Hematopoietic multipotent progenitor cell treated with erythropoietin and hydrocortisone succinate and interleukin-3 and kit ligand, for 6 days (in vitro differentiated cells): Measurements from ENCODE around the gene ERFE.

Experiments
- DNase-seq: peaks from one replicate; pipeline ENCODE4 v3.0.0-alpha.2; 2015

ERFE gene

DNA sequence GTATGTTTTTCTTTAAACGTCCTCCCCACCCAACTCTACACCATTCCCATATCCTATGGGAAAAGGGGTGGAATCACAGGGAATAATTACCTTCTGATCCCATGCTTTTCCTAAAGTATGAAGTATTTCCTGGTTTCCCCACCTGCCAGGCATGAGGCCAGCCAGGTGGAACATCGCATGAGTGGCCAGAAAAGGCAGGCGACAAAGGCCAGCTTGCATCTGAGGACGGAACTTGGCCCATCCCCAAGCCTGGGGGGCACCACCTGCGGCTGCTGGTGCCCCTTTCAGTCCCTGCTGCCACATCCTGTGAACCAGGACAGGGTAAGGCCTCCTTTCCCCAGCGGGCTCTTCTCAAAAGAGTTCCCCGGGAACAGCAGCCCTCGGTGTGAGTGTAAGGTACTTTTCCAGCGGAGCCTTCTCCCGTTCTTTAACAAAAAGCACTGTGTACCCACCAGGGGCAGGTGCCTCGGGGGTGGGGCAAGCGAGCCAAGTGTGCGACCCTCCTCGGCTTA lies 1.2 kb upstream of the ERFE start:
- no peak for DNase-seq

DNA sequence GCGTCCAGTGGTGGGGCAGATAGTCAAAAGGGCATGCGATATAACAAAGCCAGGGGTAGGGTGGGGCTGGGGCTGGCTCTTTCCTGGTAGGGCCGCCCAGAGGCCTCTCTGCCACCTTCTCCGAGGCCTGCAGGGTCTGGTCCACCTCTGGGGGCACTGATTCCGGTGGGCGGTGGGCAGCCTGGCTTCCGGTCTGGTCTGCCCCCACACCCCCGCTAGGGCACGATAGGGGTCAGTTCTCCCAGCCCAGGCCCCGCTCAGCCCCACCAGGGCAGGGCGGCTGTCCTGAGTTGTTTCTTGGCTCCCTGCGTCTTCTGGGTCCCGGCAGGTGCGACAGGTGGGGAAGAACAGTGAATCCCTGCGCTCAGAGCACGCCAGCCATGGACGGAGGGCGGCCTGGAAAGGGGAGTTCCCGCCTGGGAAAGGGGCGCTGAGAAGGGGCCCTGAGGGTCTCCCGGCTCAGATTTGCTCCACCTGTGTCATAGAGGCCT lies 707 bp upstream of the ERFE start:
- DNase-seq: no peak

DNA sequence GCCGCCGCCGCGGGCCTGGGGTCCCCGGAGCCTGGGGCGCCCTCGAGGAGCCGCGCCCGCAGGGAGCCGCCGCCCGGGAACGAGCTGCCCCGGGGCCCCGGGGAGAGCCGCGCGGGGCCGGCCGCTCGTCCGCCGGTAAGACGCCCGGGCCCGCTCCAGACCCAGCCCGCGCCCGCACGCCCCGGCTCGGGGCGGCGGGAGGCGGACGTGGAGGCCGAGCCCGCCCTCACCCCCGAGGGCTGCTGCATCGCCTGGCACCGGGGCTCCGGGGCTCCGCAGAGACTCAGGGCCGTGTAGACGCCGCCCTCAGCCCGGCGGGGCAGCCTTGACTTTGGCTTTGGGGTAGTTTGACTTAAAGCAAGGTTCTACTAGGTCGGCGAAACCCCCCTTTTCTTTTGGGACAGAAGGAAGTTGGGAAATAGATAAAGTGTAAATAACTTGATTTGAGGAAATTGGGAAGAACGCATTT lies 335 bp downstream of the ERFE start:
- peak; percentile 56 for DNase-seq

DNA sequence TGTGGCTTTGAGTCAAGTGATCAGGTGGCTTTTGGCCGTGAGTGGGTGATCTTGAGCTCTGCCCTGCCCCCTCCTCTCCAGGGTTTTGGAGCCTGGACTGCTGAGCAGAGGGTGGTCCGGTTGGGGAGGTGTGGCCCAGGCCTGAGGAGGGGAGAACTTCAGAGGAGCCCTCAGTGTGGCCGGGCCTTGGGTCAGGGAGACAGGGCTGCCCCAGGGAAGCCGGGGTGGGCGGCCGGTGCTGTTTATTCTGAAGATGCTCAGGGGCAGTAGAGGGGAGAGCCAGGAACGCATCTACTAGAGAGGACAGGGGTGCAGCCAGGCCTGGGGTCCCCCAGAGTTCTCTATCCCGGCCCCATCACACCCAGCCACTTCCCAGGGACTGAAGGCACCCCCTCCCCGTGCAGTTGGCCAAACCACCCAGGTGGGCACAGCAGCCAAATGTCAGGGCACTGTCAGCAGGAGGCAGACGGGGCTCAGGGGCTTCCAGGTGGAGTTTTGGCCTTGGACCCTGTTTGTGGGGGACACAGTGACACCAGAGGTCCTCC lies 963 bp downstream of the ERFE start:
- DNase-seq: peak; percentile 58

DNA sequence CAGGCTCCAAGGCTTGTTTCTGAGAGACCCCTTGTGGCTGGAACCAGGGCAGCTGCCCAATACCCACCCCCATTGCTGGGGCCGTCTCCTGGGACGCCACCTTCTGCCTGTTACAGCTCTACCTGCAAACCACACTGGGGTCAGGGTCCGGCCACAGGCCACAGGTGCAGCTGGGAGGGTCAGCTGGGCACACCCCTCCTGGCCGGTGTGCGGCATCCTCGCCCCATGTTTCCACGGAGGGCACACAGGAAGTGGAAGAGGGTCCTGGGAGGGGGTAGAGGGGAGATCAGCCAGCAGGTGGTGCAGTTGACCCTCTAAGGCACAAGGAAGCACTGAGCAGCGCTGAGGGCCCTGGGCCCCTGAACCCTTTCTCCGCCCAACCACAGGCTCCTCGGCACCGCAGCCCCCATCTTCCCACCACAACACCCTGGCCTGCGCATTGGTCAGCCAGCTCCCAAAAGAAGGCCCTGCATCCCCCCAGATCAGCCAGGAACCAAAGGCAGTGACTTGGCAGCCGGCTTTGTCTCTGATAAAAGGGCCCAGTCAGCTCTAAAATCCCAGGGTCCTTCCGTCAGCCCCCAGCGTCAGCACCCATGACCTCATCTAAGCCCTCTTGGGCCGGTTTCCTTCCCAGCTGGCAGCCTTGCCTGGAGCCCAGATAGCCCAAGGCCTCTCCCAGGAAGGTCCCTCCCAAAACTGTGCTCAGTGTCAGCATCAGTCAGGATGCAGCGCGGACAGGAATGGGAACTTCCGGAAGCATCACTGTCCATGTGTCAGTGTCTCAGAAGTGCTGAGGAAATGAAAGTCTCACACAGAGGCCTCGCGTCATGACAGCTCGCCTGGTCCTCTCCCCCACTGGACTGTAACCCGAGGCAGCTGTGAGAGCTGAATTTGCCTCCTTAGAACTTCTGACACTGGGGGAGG lies 1.7 kb downstream of the ERFE start:
- DNase-seq: peak; percentile 86

DNA sequence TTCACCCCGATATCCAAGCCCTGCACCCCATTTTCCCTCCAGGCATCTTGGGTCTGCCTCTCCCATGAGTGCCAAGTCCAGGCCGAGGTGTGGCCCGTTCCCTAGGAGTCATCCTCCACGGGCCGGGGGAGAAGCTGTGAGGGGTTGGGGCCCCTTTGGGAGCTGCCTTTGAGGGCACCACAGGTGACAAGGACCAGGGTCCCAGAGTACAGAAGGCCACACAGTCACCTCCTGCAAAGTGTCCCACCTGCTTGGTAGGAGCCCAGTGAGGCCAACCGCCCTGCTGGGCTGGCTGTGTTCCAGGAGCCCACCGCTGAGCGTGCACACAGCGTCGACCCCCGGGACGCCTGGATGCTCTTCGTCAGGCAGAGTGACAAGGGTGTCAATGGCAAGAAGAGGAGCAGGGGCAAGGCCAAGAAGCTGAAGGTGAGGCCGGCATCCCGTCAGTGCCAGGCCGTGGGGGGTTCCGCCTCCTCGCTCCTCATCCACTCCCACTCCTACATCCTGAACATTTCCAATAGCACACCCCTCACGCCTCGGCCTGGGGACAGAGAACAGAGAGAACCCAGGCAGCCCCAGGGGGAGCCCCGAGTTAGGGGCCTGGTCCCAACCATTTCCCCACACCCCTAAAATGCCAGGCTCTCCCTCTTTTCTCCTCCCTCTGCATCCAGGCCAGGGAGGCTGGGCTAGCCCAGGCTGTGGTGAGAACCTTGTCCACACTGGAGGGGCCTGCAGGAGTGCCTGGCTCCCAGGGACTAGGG lies 2.7 kb downstream of the ERFE start:
- DNase-seq: no peak

DNA sequence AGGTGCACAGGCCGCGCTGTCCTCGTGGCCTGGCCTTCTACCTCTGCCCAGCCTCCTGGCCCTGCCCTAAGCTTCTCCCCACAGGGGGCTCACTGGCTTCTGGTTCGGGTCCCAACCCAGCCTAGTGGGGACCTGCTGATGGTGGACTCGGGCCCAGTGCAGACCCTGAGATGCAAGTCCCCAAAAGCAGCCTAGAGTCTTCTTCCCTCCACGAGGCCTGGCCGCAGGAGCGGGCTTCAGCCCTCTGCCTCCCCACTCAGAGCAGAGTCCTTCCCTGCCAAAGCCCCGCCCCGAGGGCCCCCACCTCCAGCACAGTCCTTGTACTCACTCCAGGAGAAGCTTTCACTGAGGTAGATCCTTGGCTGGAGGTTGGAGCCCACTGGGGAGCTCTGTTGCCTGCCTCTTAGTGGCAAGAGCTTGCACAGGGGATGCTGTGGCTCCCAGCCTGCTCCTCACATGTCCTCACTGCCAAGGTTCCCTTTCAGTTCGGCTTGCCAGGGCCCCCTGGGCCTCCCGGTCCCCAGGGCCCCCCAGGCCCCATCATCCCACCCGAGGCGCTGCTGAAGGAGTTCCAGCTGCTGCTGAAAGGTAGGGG lies 3.6 kb downstream of the ERFE start:
- peak; percentile 50 for DNase-seq

DNA sequence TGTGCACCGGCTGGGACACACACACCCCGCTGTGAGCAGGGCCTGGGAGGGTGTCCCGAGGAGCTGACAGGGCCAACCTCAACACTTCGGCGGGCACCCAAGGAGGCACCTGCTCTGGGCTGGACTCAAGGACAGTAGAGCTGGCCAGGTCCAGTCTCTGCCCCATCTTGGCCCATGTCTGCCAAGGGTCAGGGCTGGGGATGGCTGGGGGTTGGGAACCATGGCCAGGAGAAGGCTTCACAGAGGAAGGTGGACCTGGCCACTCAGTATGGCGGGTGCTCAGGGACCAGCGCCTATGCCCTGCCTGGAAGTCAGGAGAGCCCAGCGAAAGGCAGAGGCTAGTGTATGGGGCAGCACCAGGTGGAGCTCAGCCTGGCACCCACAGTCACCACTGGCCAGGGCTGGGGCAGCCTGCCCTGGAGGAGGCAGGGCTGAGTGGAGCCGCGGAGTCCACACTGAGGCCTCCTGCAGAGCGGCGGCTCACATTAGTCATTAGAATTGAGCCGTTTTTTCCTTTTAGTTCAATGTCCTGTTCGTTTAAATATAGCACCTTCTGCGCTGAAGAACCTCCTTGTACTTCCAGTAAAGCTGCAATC lies 4.2 kb downstream of the ERFE start:
- peak; percentile 48 for DNase-seq

DNA sequence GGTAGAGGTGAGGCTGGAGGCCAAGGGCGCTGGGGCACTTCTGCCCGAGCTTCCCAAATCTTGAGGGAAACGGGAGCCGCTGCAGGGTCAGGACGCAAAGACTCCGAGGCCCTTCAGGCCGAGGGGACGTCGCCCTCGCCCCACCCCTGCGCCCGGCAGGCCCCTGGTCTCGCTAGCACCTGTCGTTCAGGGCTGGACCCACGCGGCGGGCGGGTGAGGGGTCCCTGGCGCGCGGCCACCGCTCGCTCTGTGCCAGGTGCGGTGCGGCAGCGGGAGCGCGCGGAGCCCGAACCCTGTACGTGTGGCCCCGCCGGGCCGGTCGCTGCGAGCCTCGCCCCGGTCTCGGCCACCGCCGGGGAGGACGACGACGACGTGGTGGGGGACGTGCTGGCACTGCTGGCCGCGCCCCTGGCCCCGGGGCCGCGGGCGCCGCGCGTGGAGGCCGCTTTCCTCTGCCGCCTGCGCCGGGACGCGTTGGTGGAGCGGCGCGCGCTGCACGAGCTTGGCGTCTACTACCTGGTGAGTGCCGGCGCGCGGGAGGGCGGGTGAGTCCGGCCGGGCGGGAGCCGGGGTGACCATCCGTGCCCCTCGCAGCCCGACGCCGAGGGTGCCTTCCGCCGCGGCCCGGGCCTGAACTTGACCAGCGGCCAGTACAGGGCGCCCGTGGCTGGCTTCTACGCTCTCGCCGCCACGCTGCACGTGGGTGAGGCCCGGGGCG lies 4.9 kb downstream of the ERFE start:
- DNase-seq: peak; percentile 35

DNA sequence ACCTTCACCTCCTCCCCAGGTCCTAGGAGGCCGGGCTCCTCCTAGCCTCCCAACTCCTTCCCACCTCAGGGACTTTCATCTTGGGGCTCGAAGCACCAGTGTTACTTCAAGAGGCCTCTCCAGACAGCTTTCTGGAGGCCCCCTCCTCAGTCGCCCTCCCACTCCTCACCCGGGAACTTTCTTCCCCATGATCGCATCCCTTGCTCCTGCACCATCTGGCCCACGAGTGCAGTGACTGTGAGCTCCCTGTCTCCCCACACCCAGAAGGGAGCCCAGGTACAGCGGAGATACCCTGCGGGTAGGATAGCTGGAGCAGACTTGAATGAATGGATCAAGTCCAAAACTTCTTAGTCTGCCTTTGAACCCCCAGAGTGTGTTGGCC lies 6.1 kb downstream of the ERFE start:
- peak; percentile 17 for DNase-seq

DNA sequence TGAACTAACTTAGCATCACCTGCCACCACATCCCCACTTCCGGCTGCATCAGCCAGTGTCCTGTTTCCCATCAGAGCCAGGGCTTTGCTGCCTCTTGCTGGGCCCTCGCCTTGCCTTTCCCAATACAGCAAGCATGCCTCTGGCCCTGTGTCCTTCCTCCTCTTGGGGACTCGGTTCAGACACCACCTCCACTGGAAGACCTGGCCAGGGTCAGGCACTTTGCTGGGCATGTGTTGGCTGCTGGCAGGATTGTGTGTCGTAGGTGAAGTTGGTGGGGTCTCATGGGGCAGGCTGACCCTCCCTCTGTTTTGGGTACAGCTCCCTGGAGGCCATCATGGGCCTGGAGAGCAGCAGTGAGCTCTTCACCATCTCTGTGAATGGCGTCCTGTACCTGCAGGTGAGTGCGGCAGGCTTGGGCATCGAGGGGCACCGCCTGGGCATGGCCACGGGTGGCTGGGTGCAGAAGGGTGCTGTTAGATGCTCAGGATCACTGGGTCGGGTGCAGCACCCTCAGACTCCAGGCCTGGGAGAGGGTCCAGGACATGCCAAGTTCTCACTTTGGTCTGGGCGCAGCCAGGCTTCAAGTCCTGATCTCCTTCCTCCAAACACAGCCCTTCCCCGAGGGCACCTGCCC lies 6.6 kb downstream of the ERFE start:
- DNase-seq: peak; percentile 19

DNA sequence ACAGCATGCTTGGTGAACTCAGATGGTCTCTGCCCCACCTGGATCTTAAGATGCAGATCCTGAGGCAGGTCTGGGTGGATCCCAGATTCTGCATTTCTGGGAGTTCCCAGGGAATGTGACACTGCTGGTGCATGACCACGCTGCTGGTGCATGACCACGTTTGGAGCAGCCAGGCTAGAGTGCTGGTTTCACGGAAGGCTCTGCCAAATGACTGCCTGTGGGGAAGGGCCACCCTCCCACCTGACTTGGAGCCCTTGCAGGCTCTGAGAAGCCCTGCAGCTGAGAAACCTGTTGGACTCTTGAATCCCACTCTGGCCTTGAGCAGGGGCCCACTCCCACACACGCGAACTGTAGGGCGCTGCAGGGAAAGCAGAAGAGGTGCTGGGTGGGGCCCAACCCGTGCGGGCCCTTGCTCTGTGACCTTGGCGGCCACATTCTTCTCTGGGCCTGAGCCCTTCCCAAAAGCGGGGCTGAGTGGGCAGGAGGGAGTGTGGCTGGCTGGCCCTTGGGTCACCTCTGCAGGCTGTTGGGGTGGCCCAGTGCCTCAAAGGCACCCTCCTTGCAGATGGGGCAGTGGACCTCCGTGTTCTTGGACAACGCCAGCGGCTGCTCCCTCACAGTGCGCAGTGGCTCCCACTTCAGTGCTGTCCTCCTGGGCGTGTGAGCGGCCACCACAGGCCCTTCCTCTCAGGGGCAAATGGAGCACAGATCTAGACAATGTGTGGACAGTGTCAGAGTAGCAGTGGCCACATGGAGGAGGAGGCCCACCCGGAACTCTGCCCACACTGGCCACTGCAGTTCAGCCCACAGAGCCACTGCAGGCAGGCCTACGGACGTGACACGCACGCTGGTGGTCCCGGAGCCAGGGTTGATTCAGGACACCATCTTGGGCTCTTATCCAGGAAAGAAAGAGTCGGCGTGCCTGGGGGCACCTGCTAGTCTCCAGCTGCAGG lies 7.9 kb downstream of the ERFE start:
- peak; percentile 26 for DNase-seq

DNA sequence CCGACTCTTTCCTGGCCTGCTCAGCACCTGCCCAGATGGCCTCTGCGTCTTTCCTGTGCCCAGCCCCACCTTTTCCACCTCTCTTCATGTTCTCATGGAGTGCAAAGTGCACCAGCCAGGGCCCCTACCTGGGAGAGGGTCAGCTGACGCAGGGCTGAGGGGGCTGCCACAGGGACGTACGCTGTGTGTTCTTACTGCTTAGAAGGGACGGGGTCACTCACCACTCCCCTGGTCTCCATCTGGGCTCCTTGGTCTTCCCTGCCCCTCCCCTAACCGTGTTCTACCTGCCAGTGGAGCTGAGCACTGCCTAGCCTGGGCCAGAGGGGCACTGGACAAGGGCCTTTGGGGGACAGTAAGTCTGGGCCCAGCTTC lies 8.6 kb downstream of the ERFE start:
- no peak for DNase-seq

DNA sequence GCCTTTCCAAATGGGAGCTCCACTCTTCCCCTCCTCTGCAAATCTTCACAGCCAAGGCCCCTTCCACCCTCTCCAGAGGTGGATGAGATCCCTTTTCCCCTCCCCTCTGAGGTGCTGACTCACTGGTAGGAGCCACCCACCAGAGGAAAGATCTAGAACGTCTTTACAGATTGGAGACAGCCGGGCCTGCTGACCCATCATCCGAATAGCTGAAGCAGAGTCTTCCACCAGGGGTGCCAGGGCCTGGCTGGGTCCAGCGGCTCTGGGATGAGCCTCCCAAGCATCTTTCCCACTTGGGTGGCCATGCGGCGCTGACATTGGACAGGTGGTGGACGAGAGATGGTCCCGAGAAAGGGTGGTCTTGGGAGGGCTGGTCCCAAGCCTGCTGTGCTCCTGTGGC lies 9.0 kb downstream of the ERFE start:
- peak; percentile 61 for DNase-seq

DNA sequence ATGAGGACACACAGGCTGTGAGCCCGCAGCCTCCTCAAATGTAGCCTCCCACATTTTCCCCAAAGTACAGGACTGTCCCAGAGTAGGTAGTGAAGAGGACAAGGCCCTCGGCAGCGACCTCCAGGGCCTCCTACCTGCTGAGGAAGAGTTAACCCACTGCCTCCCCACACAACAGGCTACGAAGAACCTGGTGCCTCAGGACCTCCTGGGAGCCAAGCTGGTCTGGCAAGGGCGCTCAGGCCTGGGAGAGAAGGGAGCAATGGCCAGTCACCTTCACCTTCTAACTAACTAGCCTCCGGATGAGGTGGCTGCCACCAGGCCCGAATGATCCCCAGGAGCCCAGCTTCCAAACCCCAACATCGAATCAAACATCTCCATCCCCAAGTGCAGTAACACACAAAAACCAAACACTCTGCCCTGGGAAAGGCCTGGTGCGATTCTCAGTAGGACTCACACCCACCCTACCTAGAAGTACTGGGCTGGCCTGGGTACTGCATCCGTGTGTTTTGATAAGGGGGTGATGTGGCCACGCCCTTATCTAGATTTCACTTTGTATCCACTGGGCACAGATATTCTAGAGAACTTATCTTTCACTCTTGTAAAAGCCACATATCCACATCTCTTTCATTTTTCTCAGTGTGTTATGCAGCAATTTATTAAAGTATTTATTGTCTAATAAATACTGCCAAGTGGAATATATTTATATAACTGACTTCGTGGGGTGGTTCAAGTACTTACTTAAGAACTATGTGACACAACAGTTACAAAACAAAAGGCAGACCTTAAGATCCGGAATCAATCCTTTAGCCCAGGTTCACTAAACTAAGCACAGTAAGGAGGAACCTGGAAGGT lies 9.7 kb downstream of the ERFE start:
- DNase-seq: peak; percentile 96

DNA sequence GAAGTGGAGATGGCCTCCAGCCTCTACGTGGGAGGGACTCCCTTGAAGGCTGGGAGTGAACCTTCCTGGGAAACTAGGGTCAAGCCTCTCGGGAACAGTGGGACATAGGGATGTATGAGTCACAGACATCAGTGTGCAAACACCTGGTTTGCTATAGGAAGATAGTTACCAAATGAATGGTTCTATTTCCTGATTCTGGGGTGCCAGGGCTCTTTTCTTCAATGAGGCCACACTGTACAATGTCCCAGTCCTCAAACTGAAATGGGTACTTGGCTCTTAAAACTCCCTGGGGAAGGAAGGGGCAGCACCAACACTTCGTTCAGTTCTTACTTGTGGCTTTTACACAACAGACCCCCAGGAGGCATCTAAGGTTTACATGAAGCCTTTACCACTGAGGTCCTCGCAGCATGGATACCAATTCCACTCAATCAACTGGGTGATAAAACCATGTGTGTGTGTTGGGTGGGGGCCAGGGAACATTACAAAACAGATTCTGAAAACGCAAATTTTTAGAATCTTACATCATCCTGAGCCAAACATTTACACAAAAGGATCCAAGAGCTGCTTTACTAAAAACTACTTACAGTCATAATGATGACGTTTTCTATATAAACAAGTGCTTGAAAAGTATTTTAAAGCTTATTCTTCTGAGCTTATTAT lies 10.4 kb downstream of the ERFE start:
- peak; percentile 85 for DNase-seq

DNA sequence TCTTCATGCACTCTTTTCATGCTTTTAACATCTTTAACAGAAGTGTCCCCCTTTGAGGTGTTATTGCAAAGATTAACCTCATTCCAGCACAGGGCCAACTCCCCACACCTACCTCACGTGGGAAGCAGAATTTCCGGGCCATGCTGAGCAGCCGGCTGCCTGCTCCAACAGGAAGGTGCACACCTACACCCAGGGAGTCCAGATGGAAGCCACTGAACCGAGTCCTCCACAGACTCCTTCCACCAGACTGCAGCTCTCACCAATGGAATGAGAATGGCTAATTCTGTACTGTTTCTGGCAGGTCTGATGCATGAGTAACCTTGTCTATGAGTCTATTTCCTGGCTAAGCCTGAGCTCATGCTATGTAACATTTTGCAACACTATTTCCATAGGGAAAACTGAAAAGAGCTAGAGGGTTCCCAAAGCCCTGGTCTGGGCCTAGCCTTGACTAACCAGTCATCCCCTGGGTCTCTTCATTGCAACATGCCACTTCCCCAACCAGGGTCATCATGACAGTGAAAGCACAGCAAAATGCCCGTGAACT lies 11.0 kb downstream of the ERFE start:
- no peak for DNase-seq

DNA sequence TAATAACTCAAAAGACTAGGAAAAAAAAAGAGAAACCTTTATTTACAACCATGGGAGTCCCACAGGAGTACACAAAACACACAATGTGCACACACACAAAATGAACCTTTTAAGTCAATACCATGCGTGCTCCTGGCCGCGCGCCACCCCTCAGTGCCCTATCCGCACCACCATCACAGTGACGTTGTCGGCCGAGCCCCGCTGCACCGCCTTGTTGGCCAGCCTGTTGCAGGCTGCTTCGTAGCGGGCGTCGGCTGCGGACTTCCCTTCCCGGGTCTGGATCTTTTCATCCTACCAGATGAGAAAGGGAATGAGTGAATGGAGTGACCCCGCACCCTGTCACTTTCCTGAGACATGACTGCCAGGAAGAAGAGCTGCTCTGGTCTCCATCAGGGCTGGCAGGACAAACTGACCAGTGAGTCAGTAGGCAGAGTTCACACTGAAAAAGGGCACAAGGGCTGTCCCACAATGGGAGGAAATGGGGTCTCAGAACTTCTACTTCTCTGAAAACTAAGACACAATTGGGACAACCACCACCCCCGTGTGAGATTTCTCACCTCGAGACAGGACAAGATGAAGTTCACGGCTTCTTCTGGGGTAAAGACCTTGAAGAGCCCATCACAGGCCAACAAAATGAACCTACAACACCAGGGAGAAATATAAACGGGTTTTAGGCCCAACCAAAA lies 11.8 kb downstream of the ERFE start:
- DNase-seq: peak; percentile 30
